ENCODE data around the gene HBE1. TPM values are rescaled to one million over a fixed set of nuclear protein-coding genes. Genes with fewer than 3 reads are reported as not detected.

The HBE1 gene
- total and polyA plus RNA-seq, 9 of the 15 experiments (the other 6 are each of a cell fraction or from before 2014, with no cell fraction given), result 612 to 10,250 (median 2,181) TPM

GRCh38 chr11:5267033-5267563 lies 2.6 kb downstream of the HBE1 start (continued):
- peak; percentile 96 for TF ChIP-seq ELF4 (CRISPR knock-in tag; IDR thresholded peaks at IDR 0.05)
- no peak for TF ChIP-seq RFX7 (CRISPR knock-in tag; IDR thresholded peaks at IDR 0.05)
- peak; percentile 59; the same call in 1 of the 2 replicates for TF ChIP-seq DPF2 (IDR thresholded peaks at IDR 0.05)
- no peak for TF ChIP-seq ZNF146 (CRISPR knock-in tag; IDR thresholded peaks at IDR 0.05; ENCODE audit: unreplicated experiment)
- peak; percentile 22; the same call in 1 of the 2 replicates for TF ChIP-seq EP400 (IDR thresholded peaks at IDR 0.05)
- no peak for TF ChIP-seq ZNF277 (CRISPR knock-in tag; IDR thresholded peaks at IDR 0.05; ENCODE audit: borderline replicate concordance)
- no peak for TF ChIP-seq FOXJ2 (tag; IDR thresholded peaks at IDR 0.05)
- TF ChIP-seq NCOA2 (IDR thresholded peaks at IDR 0.05; ENCODE audit: partially characterized antibody in 2 of 2), result no peak
- TF ChIP-seq ZFP91 (CRISPR knock-in tag; IDR thresholded peaks at IDR 0.05), result no peak
- TF ChIP-seq HDGF (IDR thresholded peaks at IDR 0.05), result no peak
- peak; percentile 40 for TF ChIP-seq POLR2G (IDR thresholded peaks at IDR 0.05; ENCODE audit: low read depth, low read length)
- no peak for TF ChIP-seq MCM5 (IDR thresholded peaks at IDR 0.05; ENCODE audit: low read depth)
- no peak for TF ChIP-seq POU5F1 (IDR thresholded peaks at IDR 0.05; ENCODE audit: borderline replicate concordance, low read depth, low read length, partially characterized antibody)
- no peak for TF ChIP-seq KDM2B (CRISPR knock-in tag; IDR thresholded peaks at IDR 0.05)
- TF ChIP-seq SAFB2 (IDR thresholded peaks at IDR 0.05; ENCODE audit: borderline replicate concordance, low read depth, low read length, severe bottlenecking), result no peak
- TF ChIP-seq TCF7L2 (IDR thresholded peaks at IDR 0.05; ENCODE audit: low read depth, low read length), result no peak
- no peak for TF ChIP-seq ZBTB17 (CRISPR knock-in tag; IDR thresholded peaks at IDR 0.05)
- TF ChIP-seq SMARCA5 (IDR thresholded peaks at IDR 0.05), result 0 out of 2 replicates have a peak, but pooled peaks have one; percentile 37
- no peak for TF ChIP-seq MTA3 (IDR thresholded peaks at IDR 0.05; ENCODE audit: borderline replicate concordance)
- no peak for TF ChIP-seq MIER1 (IDR thresholded peaks at IDR 0.05; ENCODE audit: low read depth)
- TF ChIP-seq HMBOX1 (IDR thresholded peaks at IDR 0.05), result peak; percentile 83
- TF ChIP-seq MEF2D (tag; conservative IDR thresholded peaks at IDR 0.05; ENCODE audit: low read depth), result no peak
- no peak for TF ChIP-seq XRCC3 (IDR thresholded peaks at IDR 0.05)
- no peak for TF ChIP-seq ZBTB9 (CRISPR knock-in tag; IDR thresholded peaks at IDR 0.05)
- TF ChIP-seq ZKSCAN3 (CRISPR knock-in tag; IDR thresholded peaks at IDR 0.05), result no peak
- TF ChIP-seq HES1 (IDR thresholded peaks at IDR 0.05; ENCODE audit: low read depth), result no peak

Measured in K562 (cell line).